ENCODE data around the gene HES3. TPM values are rescaled to one million over a fixed set of nuclear protein-coding genes. Genes with fewer than 3 reads are reported as not detected.

HES3 gene
- total RNA-seq, 1 donor from 2014 or later: not detected

DNA sequence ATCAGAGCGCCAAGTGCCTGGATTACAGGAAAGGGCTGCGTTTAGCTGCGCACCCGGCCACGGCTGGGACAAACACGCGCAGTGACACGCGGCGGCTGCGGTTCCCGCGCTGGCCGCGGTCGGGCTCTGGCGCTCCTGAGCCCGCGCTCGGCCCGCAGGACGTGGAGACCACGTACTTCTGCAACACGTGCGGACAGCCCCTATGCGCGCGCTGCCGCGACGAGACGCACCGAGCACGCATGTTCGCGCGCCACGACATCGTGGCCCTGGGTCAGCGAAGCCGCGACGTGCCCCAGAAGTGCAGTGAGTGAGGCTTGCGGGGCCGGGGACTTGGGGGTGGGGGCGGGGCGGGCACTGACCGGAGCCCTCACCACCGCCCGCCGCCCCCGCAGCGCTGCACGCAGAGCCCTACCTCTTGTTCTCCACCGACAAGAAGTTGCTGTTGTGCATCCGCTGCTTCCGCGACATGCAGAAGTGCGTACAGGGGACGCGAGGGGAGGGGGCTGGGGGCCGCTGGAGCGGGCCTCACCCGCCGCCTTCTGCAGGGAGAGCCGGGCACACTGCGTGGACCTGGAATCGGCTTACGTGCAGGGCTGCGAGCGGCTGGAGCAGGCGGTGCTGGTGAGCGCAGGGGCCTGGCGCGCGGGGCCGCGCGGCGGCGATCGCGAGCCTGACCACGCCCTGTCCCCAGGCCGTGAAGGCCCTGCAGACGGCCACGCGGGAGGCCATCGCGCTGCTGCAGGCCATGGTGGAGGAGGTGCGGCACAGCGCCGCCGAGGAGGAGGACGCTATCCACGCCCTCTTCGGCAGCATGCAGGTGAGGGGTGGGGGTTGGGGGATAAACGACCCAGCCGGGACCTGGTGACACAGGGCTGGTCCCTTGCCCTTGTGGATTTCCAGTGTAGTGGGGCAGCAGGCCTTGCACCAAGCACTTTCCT, 35.0 kb upstream of the HES3 start:
- H3K4me3 ChIP-seq (ENCODE audit: low read depth, low read length): peak overlapping the region; percentile 7
- no peaks in the 10 kb centered on the region for H3K27me3 ChIP-seq (ENCODE audit: control insufficient read depth, insufficient read depth, low read length)
- no peak for DNase-seq (ENCODE audit: low read depth)
- TF ChIP-seq, protein P1, sequence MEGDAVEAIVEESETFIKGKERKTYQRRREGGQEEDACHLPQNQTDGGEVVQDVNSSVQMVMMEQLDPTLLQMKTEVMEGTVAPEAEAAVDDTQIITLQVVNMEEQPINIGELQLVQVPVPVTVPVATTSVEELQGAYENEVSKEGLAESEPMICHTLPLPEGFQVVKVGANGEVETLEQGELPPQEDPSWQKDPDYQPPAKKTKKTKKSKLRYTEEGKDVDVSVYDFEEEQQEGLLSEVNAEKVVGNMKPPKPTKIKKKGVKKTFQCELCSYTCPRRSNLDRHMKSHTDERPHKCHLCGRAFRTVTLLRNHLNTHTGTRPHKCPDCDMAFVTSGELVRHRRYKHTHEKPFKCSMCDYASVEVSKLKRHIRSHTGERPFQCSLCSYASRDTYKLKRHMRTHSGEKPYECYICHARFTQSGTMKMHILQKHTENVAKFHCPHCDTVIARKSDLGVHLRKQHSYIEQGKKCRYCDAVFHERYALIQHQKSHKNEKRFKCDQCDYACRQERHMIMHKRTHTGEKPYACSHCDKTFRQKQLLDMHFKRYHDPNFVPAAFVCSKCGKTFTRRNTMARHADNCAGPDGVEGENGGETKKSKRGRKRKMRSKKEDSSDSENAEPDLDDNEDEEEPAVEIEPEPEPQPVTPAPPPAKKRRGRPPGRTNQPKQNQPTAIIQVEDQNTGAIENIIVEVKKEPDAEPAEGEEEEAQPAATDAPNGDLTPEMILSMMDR (IDR thresholded peaks at IDR 0.05; ENCODE audit: insufficient read depth, low read length, poor library complexity, severe bottlenecking): peak; percentile 31
- no peaks in the 10 kb centered on the region for H3K36me3 ChIP-seq (ENCODE audit: control insufficient read depth, insufficient read depth, low read length)

DNA sequence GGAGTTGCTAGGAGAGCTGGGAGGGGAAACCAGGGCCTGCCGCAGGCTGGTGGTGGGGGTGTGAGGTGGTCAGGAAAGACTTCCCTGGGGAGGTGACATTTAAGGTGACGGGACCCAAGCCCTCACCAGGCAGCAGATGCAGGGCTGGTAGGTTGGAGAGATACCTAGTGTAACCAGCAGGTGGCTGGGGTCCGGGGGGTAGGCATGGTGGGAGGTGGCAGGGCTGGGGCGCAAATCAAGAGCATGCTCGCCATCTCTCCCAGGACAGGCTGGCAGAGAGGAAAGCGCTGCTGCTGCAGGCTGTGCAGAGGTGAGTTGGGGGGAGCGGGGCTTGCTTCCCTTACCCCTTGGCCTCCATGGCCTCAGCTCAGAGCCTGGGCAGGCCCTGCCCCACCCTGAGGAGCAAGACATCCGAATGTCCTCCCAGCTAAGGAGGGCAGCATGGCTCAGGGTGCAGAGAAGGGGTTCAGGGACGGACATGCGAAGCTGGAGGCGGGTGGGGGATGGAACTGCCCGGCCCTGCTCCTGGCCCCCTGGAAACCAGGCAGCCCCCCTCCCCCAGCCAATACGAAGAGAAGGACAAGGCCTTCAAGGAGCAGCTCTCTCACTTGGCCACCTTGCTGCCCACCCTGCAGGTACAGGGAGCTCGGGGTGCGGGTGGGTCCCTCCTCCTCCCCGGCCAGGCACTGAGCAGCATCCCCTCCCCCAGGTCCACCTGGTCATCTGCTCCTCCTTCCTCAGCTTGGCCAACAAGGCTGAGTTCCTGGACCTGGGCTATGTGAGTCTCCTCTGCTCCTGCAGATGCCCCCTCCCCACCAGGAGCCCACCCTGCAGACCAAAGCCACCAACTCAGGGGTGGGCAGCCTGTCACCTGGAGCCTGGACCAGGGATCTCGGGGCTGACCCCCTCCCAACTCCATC, 34.1 kb upstream of the HES3 start:
- no peak overlapping the region for H3K4me3 ChIP-seq (ENCODE audit: low read depth, low read length)
- no peaks in the 10 kb centered on the region for H3K36me3 ChIP-seq (ENCODE audit: control insufficient read depth, insufficient read depth, low read length)
- TF ChIP-seq, protein P1 (IDR thresholded peaks at IDR 0.05; ENCODE audit: insufficient read depth, low read length, poor library complexity, severe bottlenecking): peak; percentile 26
- no peaks in the 10 kb centered on the region for H3K27me3 ChIP-seq (ENCODE audit: control insufficient read depth, insufficient read depth, low read length)
- no peak for DNase-seq (ENCODE audit: low read depth)

DNA sequence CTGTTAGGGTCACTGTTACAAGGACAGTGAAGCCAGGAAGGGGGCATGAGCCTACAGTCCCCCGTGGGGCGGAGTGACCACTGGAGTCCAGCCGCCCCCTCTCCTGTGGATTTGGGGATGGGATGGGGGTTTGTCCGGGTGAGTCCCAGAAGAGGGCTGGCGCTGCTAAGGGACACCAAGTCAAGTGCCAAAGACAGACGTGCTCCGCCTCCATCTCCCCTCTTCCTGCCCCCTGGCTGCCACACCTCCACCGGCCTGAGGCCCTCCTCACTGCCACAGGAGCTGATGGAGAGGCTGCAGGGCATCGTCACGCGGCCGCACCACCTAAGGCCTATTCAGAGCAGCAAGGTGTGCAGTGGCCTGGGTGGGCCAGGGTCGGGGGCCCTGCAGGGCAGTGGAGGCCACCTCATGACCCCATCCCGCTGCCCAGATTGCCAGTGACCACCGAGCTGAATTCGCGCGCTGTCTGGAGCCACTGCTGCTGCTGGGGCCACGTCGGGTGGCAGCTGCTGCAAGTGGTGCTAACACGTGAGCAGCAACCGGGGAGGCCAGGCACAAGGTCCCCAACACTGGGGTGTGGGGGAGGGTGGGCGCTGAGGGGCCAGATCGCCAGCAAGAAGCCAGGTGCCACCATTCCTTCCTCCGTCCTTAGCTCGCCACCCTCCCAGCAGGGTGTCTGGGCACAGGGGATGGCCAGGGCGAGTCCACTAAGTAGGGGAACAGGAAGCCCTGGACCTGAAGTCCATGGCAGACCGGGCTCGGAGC, 33.2 kb upstream of the HES3 start:
- no peak for DNase-seq (ENCODE audit: low read depth)
- no peak overlapping the region for H3K4me3 ChIP-seq (ENCODE audit: low read depth, low read length)
- no peaks in the 10 kb centered on the region for H3K27me3 ChIP-seq (ENCODE audit: control insufficient read depth, insufficient read depth, low read length)
- TF ChIP-seq, protein P1 (IDR thresholded peaks at IDR 0.05; ENCODE audit: insufficient read depth, low read length, poor library complexity, severe bottlenecking): no peak
- no peaks in the 10 kb centered on the region for H3K36me3 ChIP-seq (ENCODE audit: control insufficient read depth, insufficient read depth, low read length)

- TF ChIP-seq, protein P1 (IDR thresholded peaks at IDR 0.05; ENCODE audit: insufficient read depth, low read length, poor library complexity, severe bottlenecking): no peak
- no peaks in the 10 kb centered on the region for H3K27me3 ChIP-seq (ENCODE audit: control insufficient read depth, insufficient read depth, low read length)
- H3K36me3 ChIP-seq (ENCODE audit: control insufficient read depth, insufficient read depth, low read length): no peaks in the 10 kb centered on the region
- no peak overlapping the region for H3K4me3 ChIP-seq (ENCODE audit: low read depth, low read length)
- DNase-seq (ENCODE audit: low read depth): no peak
Measured at GRCh38 chr1:6211731-6212130, 32.2 kb upstream of the HES3 start.

DNA sequence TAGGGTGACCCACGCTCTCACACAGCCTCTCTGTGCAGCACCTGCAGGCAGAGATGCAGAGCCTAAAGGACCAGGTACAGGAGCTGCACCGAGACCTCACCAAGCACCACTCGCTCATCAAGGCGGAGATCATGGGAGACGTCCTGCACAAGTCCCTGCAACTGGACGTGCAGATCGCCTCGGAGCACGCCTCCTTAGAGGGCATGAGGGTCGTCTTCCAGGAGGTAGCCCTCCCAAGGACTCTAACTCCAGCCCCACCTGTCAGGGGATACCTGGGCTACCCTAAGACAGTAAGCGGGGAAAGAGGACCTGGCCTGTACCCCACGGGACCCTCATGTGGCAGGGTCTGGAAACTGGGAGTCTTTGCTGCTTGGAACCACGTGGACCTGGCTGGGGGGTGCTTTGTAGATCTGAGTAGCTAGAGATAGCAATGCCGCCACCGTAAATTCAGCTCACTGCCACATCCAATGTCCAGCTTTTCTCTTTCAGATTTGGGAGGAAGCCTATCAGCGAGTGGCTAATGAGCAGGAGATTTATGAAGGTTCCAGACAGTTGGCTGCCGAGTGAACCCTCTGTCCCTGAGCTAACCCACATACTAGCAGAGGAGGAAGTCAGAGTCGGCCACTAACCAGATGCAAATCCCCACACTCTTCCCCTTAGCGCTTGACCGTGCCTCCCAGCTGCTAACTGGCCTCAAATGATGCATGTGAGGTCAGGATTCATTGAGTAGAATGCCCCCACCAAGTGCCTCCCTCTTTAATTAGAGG, 31.6 kb upstream of the HES3 start:
- DNase-seq (ENCODE audit: low read depth): no peak
- Histone ChIP-seq H3K27me3 (ENCODE audit: control insufficient read depth, insufficient read depth, low read length) (no peaks in the 10 kb centered on the region), H3K36me3 (ENCODE audit: control insufficient read depth, insufficient read depth, low read length) (no peaks in the 10 kb centered on the region), H3K4me3 (ENCODE audit: low read depth, low read length) (no peak overlapping the region)
- TF ChIP-seq, protein P1 (IDR thresholded peaks at IDR 0.05; ENCODE audit: insufficient read depth, low read length, poor library complexity, severe bottlenecking): no peak

Data from kidney epithelial cell (primary cell).